HCT116 (cell line): Measurements from ENCODE around the gene HUWE1. TPM values are rescaled to one million over a fixed set of nuclear protein-coding genes. Genes with fewer than 3 reads are reported as not detected.

ENCODE experiments used
- ATAC-seq: fragments of 200-7000 bp; cut with Tn5 transposase; 2 replicates; pipeline ENCODE4 v1.9.1; 2020; ENCODE audit warnings: mild to moderate bottlenecking, moderate library complexity
- BruUV-seq: library from RNA; stranded (reverse); fragments of 400-500 nt; replicated peaks from 2 replicates; lab custom pipeline; 2021; lab: Mats Ljungman, UMichigan
- CTCF ChIA-PET: fragments of 300-600 bp; sonication (Branson Sonifier 250); formaldehyde crosslinking; loops from one replicate; lab custom pipeline; 2021; ENCODE audit warnings: antibody characterized with exemption; lab: Charles Lee
- POLR2A ChIA-PET: fragments of 300-600, 350-600 bp; sonication (Branson Sonifier 250); formaldehyde crosslinking; loops from one replicate; lab custom pipeline; 2021; ENCODE audit warnings: antibody characterized with exemption; lab: Charles Lee
- RAD21 ChIA-PET, 2 experiments: fragments of 300-600 bp; sonication (Branson Sonifier 250); formaldehyde crosslinking; loops; one replicate each; lab custom pipeline; 2023; ENCODE audit warnings: low total read pairs in 2 of 2; ENCODE audit not compliant: uncharacterized antibody in 2 of 2, unreplicated experiment in 2 of 2, low non-redundant PET in 1 of 2; lab: Charles Lee
- DNase-seq: peaks from one replicate; pipeline ENCODE4 v3.0.0-alpha.2; 2010; ENCODE audit warnings: low read depth, low spot score
- H2AFZ ChIP-seq: fragments of 200-600 bp; shearing (Covaris generic), sonication (generic); 2 replicates; pipeline ENCODE4 v1.6.1; 2017; ENCODE audit warnings: low read depth, mixed run types, mixed read lengths, antibody characterized with exemption, low read length; ENCODE audit not compliant: poor library complexity, severe bottlenecking
- H3K27ac ChIP-seq: 2 replicates; pipeline ENCODE4 v1.5.1; 2012; ENCODE audit warnings: low read depth, low read length
- H3K27me3 ChIP-seq: fragments of 200-600 bp; sonication (generic); 2 replicates; pipeline ENCODE4 v1.6.1; 2016; ENCODE audit warnings: mixed run types, low read length, mixed read lengths; ENCODE audit not compliant: insufficient read depth
- H3K36me3 ChIP-seq, 2 experiments: fragments of 200-500 bp in 1 of 2; fragments of 200-600 bp in 1 of 2; sonication (Bioruptor generic) in 1 of 2; sonication (generic) in 1 of 2; 2 replicates each; pipeline versions ENCODE4 v1.5.1 to v1.6.1; 2014 to 2016; ENCODE audit warnings: low read length in 2 of 2, inconsistent platforms in 1 of 2, mixed read lengths in 1 of 2, mixed run types in 1 of 2; ENCODE audit not compliant: insufficient read depth in 2 of 2, control insufficient read depth in 1 of 2
- H3K4me1 ChIP-seq, 2 experiments: fragments of 200-600 bp in 1 of 2; sonication (generic) in 1 of 2; 2 replicates each; pipeline versions ENCODE4 v1.5.1 to v1.6.1; 2012 to 2017; ENCODE audit warnings: low read length in 2 of 2, inconsistent platforms in 1 of 2, mild to moderate bottlenecking in 1 of 2, mixed read lengths in 1 of 2, mixed run types in 1 of 2, moderate library complexity in 1 of 2; ENCODE audit not compliant: insufficient read depth in 2 of 2, control insufficient read depth in 1 of 2
- H3K4me2 ChIP-seq: fragments of 200-600 bp; sonication (generic); 2 replicates; pipeline ENCODE4 v1.6.1; 2017; ENCODE audit warnings: mixed run types, low read length, mixed read lengths
- H3K4me3 ChIP-seq, 2 experiments: fragments of 200-600 bp in 1 of 2; sonication (generic) in 1 of 2; replicated peaks in 1 of 2; 2 replicates each; pipeline ENCODE4 v1.5.1; 2011 to 2016; ENCODE audit warnings: low read length in 2 of 2, control low read depth in 1 of 2, low read depth in 1 of 2, mild to moderate bottlenecking in 1 of 2, mixed read lengths in 1 of 2, mixed run types in 1 of 2
- H3K79me2 ChIP-seq: fragments of 200-600 bp; sonication (generic); 2 replicates; pipeline ENCODE4 v1.6.1; 2017; ENCODE audit warnings: mild to moderate bottlenecking, mixed run types, low read length, moderate library complexity, mixed read lengths; ENCODE audit not compliant: insufficient read depth
- H3K9ac ChIP-seq: fragments of 200-600 bp; sonication (generic); 2 replicates; pipeline ENCODE4 v1.6.1; 2016; ENCODE audit warnings: low read length, mixed read lengths
- H3K9me2 ChIP-seq: fragments of 200-600 bp; sonication (generic), shearing (Covaris generic); 2 replicates; pipeline ENCODE4 v1.6.1; 2017; ENCODE audit warnings: mixed run types, mild to moderate bottlenecking, moderate library complexity; ENCODE audit not compliant: insufficient read depth
- H3K9me3 ChIP-seq, 2 experiments: fragments of 200-500 bp in 1 of 2; fragments of 200-600 bp in 1 of 2; sonication (Bioruptor generic) in 1 of 2; sonication (generic) in 1 of 2; 2 replicates each; pipeline ENCODE4 v1.6.1; 2014 to 2017; ENCODE audit warnings: low read length in 2 of 2, mixed read lengths in 2 of 2, inconsistent platforms in 1 of 2, low read depth in 1 of 2, mild to moderate bottlenecking in 1 of 2, mixed run types in 1 of 2, moderate library complexity in 1 of 2; ENCODE audit not compliant: control insufficient read depth in 1 of 2, insufficient read depth in 1 of 2
- H4K20me1 ChIP-seq: fragments of 200-600 bp; sonication (generic), shearing (Covaris generic); 2 replicates; pipeline ENCODE4 v1.6.1; 2017; ENCODE audit warnings: mixed run types, mild to moderate bottlenecking, moderate library complexity; ENCODE audit not compliant: insufficient read depth
- ATF3 ChIP-seq: IDR thresholded peaks from 2 replicates; pipeline ENCODE4 v1.6.1; 2012
- CEBPB ChIP-seq: IDR thresholded peaks from 2 replicates; pipeline ENCODE4 v1.6.1; 2012; ENCODE audit warnings: low read depth
- JUND ChIP-seq: IDR thresholded peaks from 2 replicates; pipeline ENCODE4 v1.6.1; 2012
- MAX ChIP-seq: IDR thresholded peaks from 2 replicates; pipeline ENCODE4 v1.6.1; 2012
- REST ChIP-seq: IDR thresholded peaks from 2 replicates; pipeline ENCODE4 v1.6.1; 2012; ENCODE audit warnings: low read depth
- SIN3A ChIP-seq: IDR thresholded peaks from 2 replicates; pipeline ENCODE4 v1.6.1; 2012; ENCODE audit warnings: low read depth
- TCF7L2 ChIP-seq: IDR thresholded peaks from 2 replicates; pipeline ENCODE4 v1.7.0; 2011; ENCODE audit warnings: borderline replicate concordance, inconsistent platforms; ENCODE audit not compliant: insufficient read depth, insufficient read length; ENCODE audit errors: extremely low read depth
- ZFX ChIP-seq: fragments of 450-650 bp; IDR thresholded peaks from 2 replicates; pipeline ENCODE4 v1.6.1; 2017
- intact Hi-C: fragments of 100-400 bp; cut with micrococcal nuclease; formaldehyde crosslinking; loops from 2 replicates; pipeline ENCODE4 v1.10.0; 2022
- total RNA-seq: library from RNA; stranded (reverse); gene quantifications from one replicate; pipeline ENCODE4 v1.2.1, GENCODE V29; 2021; ENCODE audit not compliant: unreplicated experiment

HUWE1 gene
- total RNA-seq, 1 experiment from 2014 or later, result 197 TPM

GRCh38 chrX:53642337-53642736, 44.2 kb downstream of the HUWE1 start:
- Histone ChIP-seq H3K4me2 (no peak overlapping the region), H3K27ac (no peak overlapping the region), H3K4me1 (no peaks in the 10 kb centered on the region), H3K4me3 (no peak overlapping the region), H4K20me1 (peaks cover 11% of the 10 kb centered on the region), H3K36me3 (peaks cover 18 to 39% of the 10 kb centered on the region in 2 experiments), H3K79me2 (peaks cover 80% of the 10 kb centered on the region), H2AFZ (no peak overlapping the region), H3K27me3 (no peaks in the 10 kb centered on the region), H3K9me2 (no peaks in the 10 kb centered on the region), H3K9ac (no peak overlapping the region), H3K9me3 (no peaks in the 10 kb centered on the region)
- ChIA-PET POLR2A (no interaction called here), RAD21 (no interaction called here), CTCF (no interaction called here)
- no peak for DNase-seq
- BruUV-seq, result no TSS peak
- ATAC-seq, result no peak
- intact Hi-C loops, result no loop called here
- 0 out of 2 replicates have a peak, but pooled peaks have one; percentile 12 for TF ChIP-seq CEBPB
- no peak for TF ChIP-seq TCF7L2
- TF ChIP-seq ATF3, result peak; percentile 26; the same call in 1 of the 2 replicates

- Histone ChIP-seq H3K9ac (no peak overlapping the region), H4K20me1 (peaks cover 11% of the 10 kb centered on the region), H3K9me3 (no peaks in the 10 kb centered on the region), H3K27ac (no peak overlapping the region), H3K27me3 (no peaks in the 10 kb centered on the region), H3K9me2 (no peaks in the 10 kb centered on the region), H3K4me3 (no peak overlapping the region), H2AFZ (no peak overlapping the region), H3K4me2 (no peak overlapping the region), H3K4me1 (no peaks in the 10 kb centered on the region), H3K36me3 (peaks cover 7 to 25% of the 10 kb centered on the region in 2 experiments), H3K79me2 (peaks cover 82% of the 10 kb centered on the region)
- BruUV-seq, result no TSS peak
- CTCF ChIA-PET, result no interaction called here
- RAD21 ChIA-PET, result no interaction called here
- POLR2A ChIA-PET, result no interaction called here
- TF ChIP-seq MAX (no peak), ATF3 (no peak), REST (no peak), JUND (no peak), CEBPB (no peak), ZFX (no peak), SIN3A (no peak)
- DNase-seq (no peak), ATAC-seq (no peak)
- intact Hi-C loops, result no loop called here
Observed at GRCh38 chrX:53639257-53639656, 47.3 kb downstream of the HUWE1 start.
